ENCODE data around the gene KRT6A.
"Not testable (repeated sequence)": the region's sequence is repeated elsewhere in the genome, so short reads cannot be mapped to it uniquely, and the experiment has no call there.

Gene KRT6A

GRCh38 chr12:52494100-52494499 is 1.0 kb upstream of the KRT6A start:
- Histone ChIP-seq H3K9me2 (replicated peaks; ENCODE audit: control insufficient read depth, low read length) (no peaks in the 10 kb centered on the region), H3K4me3 (ENCODE audit: low read length) (no peak overlapping the region), H3K36me3 (ENCODE audit: control insufficient read depth, low read length) (no peaks in the 10 kb centered on the region), H3K4me2 (ENCODE audit: low read length) (no peak overlapping the region), H4K20me1 (ENCODE audit: control insufficient read depth, insufficient read depth, low read depth, low read length) (no peaks in the 10 kb centered on the region), H3F3A (ENCODE audit: control insufficient read depth, insufficient read depth) (no peaks in the 10 kb centered on the region), H3K9me3 (ENCODE audit: control insufficient read depth, insufficient read depth, low read length) (no peaks in the 10 kb centered on the region), H3K27ac (ENCODE audit: low read depth, low read length) (no peak overlapping the region), H3K27me3 (ENCODE audit: control insufficient read depth, low read length) (peaks cover 15% of the 10 kb centered on the region), H3K79me2 (ENCODE audit: control insufficient read depth, low read length) (no peaks in the 10 kb centered on the region), H3K4me1 (ENCODE audit: control insufficient read depth, low read length) (no peaks in the 10 kb centered on the region)
- TF ChIP-seq EZH2phosphoT487 (IDR thresholded peaks at IDR 0.05; ENCODE audit: borderline replicate concordance, low read length) (no peak), CTCF (IDR thresholded peaks at IDR 0.05; ENCODE audit: low read depth, low read length, poor library complexity, severe bottlenecking) (no peak)

GRCh38 chr12:52492405-52492804 is 652 bp downstream of the KRT6A start:
- H3K79me2 ChIP-seq (ENCODE audit: control insufficient read depth, low read length); H3K36me3 ChIP-seq (ENCODE audit: control insufficient read depth, low read length); H3K9me3 ChIP-seq (ENCODE audit: control insufficient read depth, insufficient read depth, low read length); H3K4me1 ChIP-seq (ENCODE audit: control insufficient read depth, low read length); H3K4me3 ChIP-seq (ENCODE audit: low read length); H3F3A ChIP-seq (ENCODE audit: control insufficient read depth, insufficient read depth); H3K9me2 ChIP-seq (replicated peaks; ENCODE audit: control insufficient read depth, low read length); H4K20me1 ChIP-seq (ENCODE audit: control insufficient read depth, insufficient read depth, low read depth, low read length); H3K27ac ChIP-seq (ENCODE audit: low read depth, low read length); H3K4me2 ChIP-seq (ENCODE audit: low read length): not testable (repeated sequence)
- H3K27me3 ChIP-seq (ENCODE audit: control insufficient read depth, low read length), result peaks cover 15% of the 10 kb centered on the region

GRCh38 chr12:52491495-52491894 is 1.6 kb downstream of the KRT6A start:
- not testable (repeated sequence) for H3K4me3 ChIP-seq (ENCODE audit: low read length); H4K20me1 ChIP-seq (ENCODE audit: control insufficient read depth, insufficient read depth, low read depth, low read length); H3K4me2 ChIP-seq (ENCODE audit: low read length); H3K79me2 ChIP-seq (ENCODE audit: control insufficient read depth, low read length); H3K27me3 ChIP-seq (ENCODE audit: control insufficient read depth, low read length); H3F3A ChIP-seq (ENCODE audit: control insufficient read depth, insufficient read depth); H3K9me3 ChIP-seq (ENCODE audit: control insufficient read depth, insufficient read depth, low read length); H3K36me3 ChIP-seq (ENCODE audit: control insufficient read depth, low read length); H3K27ac ChIP-seq (ENCODE audit: low read depth, low read length); H3K9me2 ChIP-seq (replicated peaks; ENCODE audit: control insufficient read depth, low read length); H3K4me1 ChIP-seq (ENCODE audit: control insufficient read depth, low read length)

GRCh38 chr12:52488736-52489135 is 4.3 kb downstream of the KRT6A start:
- H3K79me2 ChIP-seq (ENCODE audit: control insufficient read depth, low read length), result no peaks in the 10 kb centered on the region
- no peaks in the 10 kb centered on the region for H3F3A ChIP-seq (ENCODE audit: control insufficient read depth, insufficient read depth)
- H4K20me1 ChIP-seq (ENCODE audit: control insufficient read depth, insufficient read depth, low read depth, low read length), result no peaks in the 10 kb centered on the region
- no peaks in the 10 kb centered on the region for H3K9me2 ChIP-seq (replicated peaks; ENCODE audit: control insufficient read depth, low read length)
- no peak overlapping the region for H3K4me2 ChIP-seq (ENCODE audit: low read length)
- no peaks in the 10 kb centered on the region for H3K9me3 ChIP-seq (ENCODE audit: control insufficient read depth, insufficient read depth, low read length)
- no peak overlapping the region for H3K27ac ChIP-seq (ENCODE audit: low read depth, low read length)
- no peaks in the 10 kb centered on the region for H3K36me3 ChIP-seq (ENCODE audit: control insufficient read depth, low read length)
- peaks cover 6% of the 10 kb centered on the region; the same call in 1 of the 2 replicates for H3K27me3 ChIP-seq (ENCODE audit: control insufficient read depth, low read length)
- H3K4me1 ChIP-seq (ENCODE audit: control insufficient read depth, low read length), result no peaks in the 10 kb centered on the region
- TF ChIP-seq EZH2phosphoT487 (IDR thresholded peaks at IDR 0.05; ENCODE audit: borderline replicate concordance, low read length), result no peak
- TF ChIP-seq CTCF (IDR thresholded peaks at IDR 0.05; ENCODE audit: low read depth, low read length, poor library complexity, severe bottlenecking), result no peak
- no peak overlapping the region for H3K4me3 ChIP-seq (ENCODE audit: low read length)

GRCh38 chr12:52487744-52488443 is 5.2 kb downstream of the KRT6A start:
- H4K20me1 ChIP-seq (ENCODE audit: control insufficient read depth, insufficient read depth, low read depth, low read length); H3K9me2 ChIP-seq (replicated peaks; ENCODE audit: control insufficient read depth, low read length); H3F3A ChIP-seq (ENCODE audit: control insufficient read depth, insufficient read depth); H3K79me2 ChIP-seq (ENCODE audit: control insufficient read depth, low read length); H3K27ac ChIP-seq (ENCODE audit: low read depth, low read length); H3K36me3 ChIP-seq (ENCODE audit: control insufficient read depth, low read length); H3K9me3 ChIP-seq (ENCODE audit: control insufficient read depth, insufficient read depth, low read length); H3K4me2 ChIP-seq (ENCODE audit: low read length); H3K4me1 ChIP-seq (ENCODE audit: control insufficient read depth, low read length); H3K27me3 ChIP-seq (ENCODE audit: control insufficient read depth, low read length); H3K4me3 ChIP-seq (ENCODE audit: low read length): not testable (repeated sequence)
